Gastrocnemius medialis (tissue), 4 donors: ENCODE results near the gene LPCAT1. TPM values are rescaled to one million over a fixed set of nuclear protein-coding genes. Genes with fewer than 3 reads are reported as not detected.
"Not testable (repeated sequence)": the region's sequence is repeated elsewhere in the genome, so short reads cannot be mapped to it uniquely, and the experiment has no call there.

Experiments
- ATAC-seq, 2 donors: fragments of 150-250 bp; one replicate each; pipeline ENCODE4 v1.9.1; 2016
- DNase-seq, 2 donors: peaks; one replicate each; pipeline ENCODE4 v3.0.0-alpha.2; 2019
- H3K27ac ChIP-seq, 4 donors: fragments of 200-600 bp; sonication (generic); 1 replicate in 1 of 4; 2 replicates in 3 of 4; pipeline ENCODE4 v1.5.1; 2016 to 2018; ENCODE audit warnings: mild to moderate bottlenecking in 2 of 4, moderate library complexity in 1 of 4
- H3K27me3 ChIP-seq, 3 donors: fragments of 200-600 bp; sonication (generic) in 2 of 3; 1 replicate in 1 of 3; 2 replicates in 2 of 3; pipeline versions ENCODE4 v1.5.1 to v1.6.0; 2016 to 2019; ENCODE audit warnings: mild to moderate bottlenecking in 1 of 3, moderate library complexity in 1 of 3
- H3K36me3 ChIP-seq, 2 donors: fragments of 200-600 bp; sonication (generic) in 1 of 2; one replicate each; pipeline ENCODE4 v1.5.1; 2017 to 2018
- H3K4me1 ChIP-seq, 2 donors: fragments of 200-600 bp; sonication (generic) in 1 of 2; one replicate each; pipeline ENCODE4 v1.5.1; 2016 to 2017; ENCODE audit warnings: mild to moderate bottlenecking in 2 of 2
- H3K4me3 ChIP-seq, 4 donors: fragments of 200-600 bp; sonication (generic) in 3 of 4; 1 replicate in 1 of 4; 2 replicates in 3 of 4; pipeline ENCODE4 v1.5.1; 2016 to 2019; ENCODE audit warnings: mild to moderate bottlenecking in 2 of 4
- H3K9me3 ChIP-seq, 3 donors: fragments of 200-600 bp; sonication (generic) in 2 of 3; 1 replicate in 1 of 3; 2 replicates in 2 of 3; pipeline ENCODE4 v1.5.1; 2016 to 2019
- CTCF ChIP-seq, 5 experiments: fragments of 450-650 bp in 3 of 5; fragments of 200-600 bp in 2 of 5; sonication (generic) in 2 of 5; IDR thresholded peaks in 4 of 5; conservative IDR thresholded peaks in 1 of 5; 1 replicate in 4 of 5; 2 replicates in 1 of 5; pipeline ENCODE4 v1.5.1; 2016 to 2019; ENCODE audit warnings: antibody characterized with exemption in 5 of 5, mild to moderate bottlenecking in 3 of 5, moderate library complexity in 3 of 5
- POLR2A ChIP-seq, 2 donors: fragments of 450-650 bp; IDR thresholded peaks; one replicate each; pipeline ENCODE4 v1.6.1; 2017; ENCODE audit warnings: antibody characterized with exemption in 2 of 2, mild to moderate bottlenecking in 2 of 2, moderate library complexity in 2 of 2
- in situ Hi-C, 4 donors: fragments of 200-750 bp; cut with MboI; loops; one replicate each; pipeline versions ENCODE4 v1.15.0 to v1.8.0; 2017; ENCODE audit warnings: low sequenced_read_pairs in 4 of 4
- intact Hi-C: fragments of 100-400 bp; cut with DNase I; formaldehyde crosslinking; loops from one replicate; pipeline ENCODE4 v1.15.1; 2023; ENCODE audit warnings: low total_unique reads
- total RNA-seq, 4 donors: library from RNA; depleted of rRNA; stranded (reverse); fragments of >200 nt; gene quantifications; one replicate each; pipeline versions ENCODE4 v1.1.0 to v1.2.3, GENCODE V29; 2016

LPCAT1 gene
- total RNA-seq, 4 donors from 2014 or later: 1.4 to 9.2 (median 4.2) TPM

DNA sequence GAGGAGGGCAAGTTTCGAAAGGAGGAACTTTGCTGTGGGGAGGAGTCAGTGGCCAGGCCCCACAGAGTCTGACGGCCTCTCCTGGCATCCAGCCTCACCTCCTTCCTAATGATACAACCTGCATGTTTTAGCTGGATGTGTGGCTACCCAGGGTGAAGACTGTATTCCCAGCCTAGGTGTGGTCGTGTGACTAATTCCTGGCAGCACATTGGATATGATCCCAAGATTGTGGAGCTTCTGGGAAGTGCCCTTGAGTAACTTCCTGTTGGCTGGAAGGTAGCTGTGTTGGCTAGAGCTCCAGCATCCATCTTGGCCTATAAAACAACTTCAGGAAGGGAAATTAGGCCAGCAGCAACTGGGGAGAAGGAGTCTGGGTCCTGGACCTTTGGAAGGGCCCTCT is 19.0 kb upstream of the LPCAT1 start:
- Histone ChIP-seq H3K36me3 (no peaks in the 10 kb centered on the region), H3K4me3 (no peak overlapping the region), H3K27ac (no peak overlapping the region), H3K9me3 (no peaks in the 10 kb centered on the region), H3K27me3 (no peaks in the 10 kb centered on the region), H3K4me1 (no peaks in the 10 kb centered on the region)
- in situ Hi-C loops (no loop called here), intact Hi-C loops (no loop called here)
- DNase-seq: no peak
- ATAC-seq: peak; percentile 75 to 78
- TF ChIP-seq CTCF (IDR thresholded peaks at IDR 0.05 in 4 of 5, conservative IDR thresholded peaks at IDR 0.05 in 1 of 5) (no peak), POLR2A (IDR thresholded peaks at IDR 0.05) (no peak)

- no peak for ATAC-seq
- no peaks in the 10 kb centered on the region for H3K4me1 ChIP-seq
- DNase-seq: no peak
- intact Hi-C loops (no loop called here), in situ Hi-C loops (no loop called here)
- H3K36me3 ChIP-seq: no peaks in the 10 kb centered on the region
- H3K9me3 ChIP-seq: no peaks in the 10 kb centered on the region
- no peak overlapping the region for H3K4me3 ChIP-seq
- no peak for TF ChIP-seq POLR2A (IDR thresholded peaks at IDR 0.05)
- TF ChIP-seq CTCF (IDR thresholded peaks at IDR 0.05 in 4 of 5, conservative IDR thresholded peaks at IDR 0.05 in 1 of 5): no peak
- H3K27me3 ChIP-seq: no peaks in the 10 kb centered on the region
- peak overlapping the region in 1 of 4 donors; percentile 29 for H3K27ac ChIP-seq
These were observed 18.1 kb upstream of the LPCAT1 start for GRCh38 chr5:1541702-1542400.

- DNase-seq: no peak
- Histone ChIP-seq H3K4me3 (no peak overlapping the region), H3K27me3 (no peaks in the 10 kb centered on the region), H3K9me3 (no peaks in the 10 kb centered on the region), H3K4me1 (no peaks in the 10 kb centered on the region), H3K36me3 (no peaks in the 10 kb centered on the region), H3K27ac (no peak overlapping the region)
- TF ChIP-seq POLR2A (IDR thresholded peaks at IDR 0.05) (no peak), CTCF (IDR thresholded peaks at IDR 0.05 in 4 of 5, conservative IDR thresholded peaks at IDR 0.05 in 1 of 5) (no peak)
- intact Hi-C loops: no loop called here
- ATAC-seq: no peak
- in situ Hi-C loops: no loop called here
These were observed 17.3 kb upstream of the LPCAT1 start for GRCh38 chr5:1540831-1541701.

- no peaks in the 10 kb centered on the region for H3K4me1 ChIP-seq
- in situ Hi-C loops: no loop called here
- intact Hi-C loops: no loop called here
- no peak overlapping the region for H3K4me3 ChIP-seq
- DNase-seq (no peak), ATAC-seq (no peak)
- TF ChIP-seq CTCF (IDR thresholded peaks at IDR 0.05 in 4 of 5, conservative IDR thresholded peaks at IDR 0.05 in 1 of 5) (no peak), POLR2A (IDR thresholded peaks at IDR 0.05) (no peak)
- no peaks in the 10 kb centered on the region for H3K36me3 ChIP-seq
- no peaks in the 10 kb centered on the region for H3K9me3 ChIP-seq
- no peaks in the 10 kb centered on the region for H3K27me3 ChIP-seq
- no peak overlapping the region for H3K27ac ChIP-seq
These were observed 16.4 kb upstream of the LPCAT1 start for GRCh38 chr5:1540166-1540565.

GRCh38 chr5:1539393-1540161 is 15.8 kb upstream of the LPCAT1 start:
- H3K9me3 ChIP-seq, H3K27me3 ChIP-seq, H3K27ac ChIP-seq, H3K36me3 ChIP-seq, H3K4me3 ChIP-seq, DNase-seq, ATAC-seq, H3K4me1 ChIP-seq, in situ Hi-C loops, intact Hi-C loops: not testable (repeated sequence)
